OCI-LY1 (cell line): ENCODE data around the gene SMPD1.

ENCODE experiments used
- H2AFZ ChIP-seq: fragments of 200-600 bp; sonication (generic), shearing (Covaris generic); 2 replicates; pipeline ENCODE4 v1.6.0; 2014; ENCODE audit warnings: antibody characterized with exemption, mild to moderate bottlenecking, low read length
- H3F3A ChIP-seq: fragments of 200-600 bp; sonication (generic), shearing (Covaris generic); 2 replicates; pipeline ENCODE4 v1.6.0; 2014; ENCODE audit warnings: mild to moderate bottlenecking, antibody characterized with exemption, low read length, moderate library complexity; ENCODE audit not compliant: insufficient read depth
- H3K27ac ChIP-seq: fragments of 200-600 bp; sonication (generic); 2 replicates; pipeline ENCODE4 v1.5.1; 2014; ENCODE audit warnings: low read length, mixed run types, mild to moderate bottlenecking, low read depth; ENCODE audit not compliant: poor library complexity, severe bottlenecking
- H3K27me3 ChIP-seq: fragments of 200-600 bp; sonication (generic); 2 replicates; pipeline ENCODE4 v1.6.0; 2014; ENCODE audit warnings: antibody characterized with exemption, mild to moderate bottlenecking, low read length, moderate library complexity; ENCODE audit not compliant: insufficient read depth
- H3K36me3 ChIP-seq: fragments of 200-600 bp; sonication (generic); 2 replicates; pipeline ENCODE4 v1.6.1; 2014; ENCODE audit warnings: mild to moderate bottlenecking, antibody characterized with exemption, low read length, moderate library complexity, mixed read lengths; ENCODE audit not compliant: insufficient read depth
- H3K4me1 ChIP-seq: fragments of 200-600 bp; sonication (generic); 2 replicates; pipeline ENCODE4 v1.5.1; 2014; ENCODE audit warnings: mild to moderate bottlenecking, low read length, moderate library complexity; ENCODE audit not compliant: insufficient read depth, severe bottlenecking
- H3K4me2 ChIP-seq: fragments of 200-600 bp; sonication (generic), shearing (Covaris generic); 2 replicates; pipeline ENCODE4 v1.6.1; 2014; ENCODE audit warnings: low read length
- H3K4me3 ChIP-seq: fragments of 200-600 bp; sonication (generic); 2 replicates; pipeline ENCODE4 v1.5.1; 2014; ENCODE audit warnings: low read length, low read depth, mild to moderate bottlenecking, mixed read lengths; ENCODE audit not compliant: poor library complexity, severe bottlenecking
- H3K79me2 ChIP-seq: fragments of 200-600 bp; shearing (Covaris generic); 2 replicates; pipeline ENCODE4 v1.6.1; 2016; ENCODE audit warnings: mixed run types, low read length, mixed read lengths; ENCODE audit not compliant: insufficient read depth
- H3K9ac ChIP-seq: fragments of 200-600 bp; sonication (generic), shearing (Covaris generic); 2 replicates; pipeline ENCODE4 v1.6.1; 2014; ENCODE audit warnings: mild to moderate bottlenecking, low read length, mixed read lengths
- H3K9me2 ChIP-seq: fragments of 200-600 bp; sonication (generic), shearing (Covaris generic); 2 replicates; pipeline ENCODE4 v1.6.1; 2014; ENCODE audit warnings: low read depth, mild to moderate bottlenecking, low read length, mixed read lengths
- H3K9me3 ChIP-seq: fragments of 200-600 bp; shearing (Covaris generic); 2 replicates; pipeline ENCODE4 v1.6.1; 2014; ENCODE audit warnings: low read length, mixed read lengths
- H4K20me1 ChIP-seq: fragments of 200-600 bp; sonication (generic), shearing (Covaris generic); 2 replicates; pipeline ENCODE4 v1.6.0; 2016; ENCODE audit warnings: mild to moderate bottlenecking, low read length; ENCODE audit not compliant: insufficient read depth
- EZH2 ChIP-seq: fragments of 200-600 bp; sonication (generic), shearing (Covaris generic); IDR thresholded peaks from 2 replicates; pipeline ENCODE4 v1.8.0; 2017; ENCODE audit warnings: borderline replicate concordance, mixed run types, mild to moderate bottlenecking, antibody characterized with exemption, low read length, moderate library complexity, mixed read lengths
- TF ChIP-seq, protein P1 (sequence below): fragments of 200-600 bp; sonication (generic), shearing (Covaris generic); IDR thresholded peaks from 2 replicates; pipeline ENCODE4 v1.5.1; 2017; ENCODE audit warnings: mild to moderate bottlenecking, antibody characterized with exemption, low read length, moderate library complexity, mixed read lengths

SMPD1 gene

DNA sequence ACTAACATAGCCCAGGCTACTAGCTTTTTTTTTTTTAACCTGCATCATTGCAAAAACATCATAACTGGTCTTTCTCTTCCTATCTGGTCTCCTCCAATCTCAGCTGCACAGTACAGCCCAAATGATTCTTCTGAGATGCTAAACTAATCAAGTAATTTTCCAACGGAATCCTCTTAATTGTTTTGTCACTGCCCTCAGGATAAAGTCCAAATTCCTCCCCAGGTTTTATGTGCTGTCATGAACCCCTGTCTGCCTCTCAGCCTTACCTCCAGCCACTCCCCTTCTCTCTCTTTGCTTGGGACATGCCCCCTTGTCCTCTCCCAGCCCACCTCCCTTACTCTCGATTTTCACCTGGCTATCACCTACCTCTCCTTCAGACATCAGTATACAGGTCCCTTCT lies 16.1 kb downstream of the SMPD1 start:
- Histone ChIP-seq H3K9me2 (no peaks in the 10 kb centered on the region), H3K4me1 (peaks cover 25% of the 10 kb centered on the region), H2AFZ (no peak overlapping the region), H3K79me2 (no peaks in the 10 kb centered on the region), H3K9ac (no peak overlapping the region), H3F3A (no peaks in the 10 kb centered on the region), H3K4me3 (no peak overlapping the region), H3K27ac (no peak overlapping the region), H3K36me3 (no peaks in the 10 kb centered on the region), H3K9me3 (no peaks in the 10 kb centered on the region), H3K27me3 (no peaks in the 10 kb centered on the region), H3K4me2 (no peak overlapping the region), H4K20me1 (no peaks in the 10 kb centered on the region)
- TF ChIP-seq EZH2, result no peak

DNA sequence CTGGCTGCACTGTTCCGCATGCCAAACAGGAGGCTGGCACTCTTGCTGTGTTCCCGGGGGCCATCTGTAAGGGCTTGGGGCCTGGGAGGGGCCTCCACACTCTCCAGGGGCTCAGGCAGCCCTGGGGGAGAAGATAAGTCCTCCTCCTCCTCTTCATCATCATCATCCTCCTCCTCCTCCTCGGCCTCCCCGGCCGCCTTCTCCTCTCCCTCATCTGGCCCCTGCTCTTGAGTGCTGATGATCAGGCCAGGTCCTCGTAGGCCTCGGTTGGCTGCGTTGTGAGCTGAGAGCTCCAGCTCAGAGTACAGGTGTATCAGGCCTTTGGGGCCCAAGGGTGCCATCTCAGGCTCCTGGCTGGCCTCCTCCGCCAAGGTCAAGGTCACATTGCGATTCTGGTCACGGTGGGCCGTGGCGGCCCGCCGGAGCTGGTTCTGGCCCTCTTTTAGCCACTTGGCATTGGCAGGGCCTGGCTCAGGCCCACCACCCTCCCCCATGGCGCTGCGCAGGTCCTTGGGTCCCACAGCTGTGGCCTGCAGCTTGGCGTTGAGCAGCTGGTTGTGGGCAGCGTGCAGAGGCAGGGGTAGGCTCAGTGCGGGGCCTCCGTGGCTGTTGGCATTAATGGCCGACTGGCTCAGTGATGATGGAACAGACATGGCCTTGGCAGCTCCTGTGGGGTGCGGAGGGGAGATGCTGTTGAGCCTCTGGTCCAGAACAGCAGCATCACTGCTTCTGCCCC lies 20.6 kb downstream of the SMPD1 start:
- Histone ChIP-seq H3K9me3 (no peaks in the 10 kb centered on the region), H3K4me3 (no peak overlapping the region), H3K27ac (no peak overlapping the region), H3K36me3 (no peaks in the 10 kb centered on the region), H3K9me2 (no peaks in the 10 kb centered on the region), H3K27me3 (no peaks in the 10 kb centered on the region), H4K20me1 (no peaks in the 10 kb centered on the region), H3K79me2 (no peaks in the 10 kb centered on the region), H3K4me1 (no peaks in the 10 kb centered on the region), H3F3A (no peaks in the 10 kb centered on the region), H3K9ac (no peak overlapping the region), H2AFZ (no peak overlapping the region), H3K4me2 (no peak overlapping the region)
- TF ChIP-seq, protein P1, sequence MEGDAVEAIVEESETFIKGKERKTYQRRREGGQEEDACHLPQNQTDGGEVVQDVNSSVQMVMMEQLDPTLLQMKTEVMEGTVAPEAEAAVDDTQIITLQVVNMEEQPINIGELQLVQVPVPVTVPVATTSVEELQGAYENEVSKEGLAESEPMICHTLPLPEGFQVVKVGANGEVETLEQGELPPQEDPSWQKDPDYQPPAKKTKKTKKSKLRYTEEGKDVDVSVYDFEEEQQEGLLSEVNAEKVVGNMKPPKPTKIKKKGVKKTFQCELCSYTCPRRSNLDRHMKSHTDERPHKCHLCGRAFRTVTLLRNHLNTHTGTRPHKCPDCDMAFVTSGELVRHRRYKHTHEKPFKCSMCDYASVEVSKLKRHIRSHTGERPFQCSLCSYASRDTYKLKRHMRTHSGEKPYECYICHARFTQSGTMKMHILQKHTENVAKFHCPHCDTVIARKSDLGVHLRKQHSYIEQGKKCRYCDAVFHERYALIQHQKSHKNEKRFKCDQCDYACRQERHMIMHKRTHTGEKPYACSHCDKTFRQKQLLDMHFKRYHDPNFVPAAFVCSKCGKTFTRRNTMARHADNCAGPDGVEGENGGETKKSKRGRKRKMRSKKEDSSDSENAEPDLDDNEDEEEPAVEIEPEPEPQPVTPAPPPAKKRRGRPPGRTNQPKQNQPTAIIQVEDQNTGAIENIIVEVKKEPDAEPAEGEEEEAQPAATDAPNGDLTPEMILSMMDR, result no peak
- TF ChIP-seq EZH2, result no peak

DNA sequence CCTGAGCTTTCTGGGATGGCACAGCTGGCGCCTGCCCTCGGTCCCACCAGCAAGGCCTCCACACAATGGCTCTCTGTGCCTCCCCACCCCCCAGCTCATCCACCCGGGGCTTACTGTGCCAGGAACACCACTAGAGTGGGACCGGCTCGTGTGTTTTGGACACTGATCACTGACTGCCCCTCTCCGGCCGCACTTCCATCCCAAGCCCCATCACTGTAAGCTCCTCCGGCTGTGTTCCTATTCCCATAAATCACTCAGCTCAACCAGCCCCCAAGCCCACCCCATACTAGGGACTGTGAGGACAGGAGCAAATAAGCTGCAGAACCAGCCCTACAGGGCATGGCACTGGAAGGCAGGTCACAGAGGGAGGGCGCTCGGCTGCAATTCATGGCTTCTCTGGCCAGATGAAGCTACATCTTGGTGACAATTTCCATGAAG lies 21.3 kb downstream of the SMPD1 start:
- Histone ChIP-seq H3K9ac (no peak overlapping the region), H4K20me1 (no peaks in the 10 kb centered on the region), H3K4me3 (no peak overlapping the region), H3K9me3 (no peaks in the 10 kb centered on the region), H2AFZ (no peak overlapping the region), H3K4me2 (no peak overlapping the region), H3K27ac (no peak overlapping the region), H3K9me2 (no peaks in the 10 kb centered on the region), H3K4me1 (no peaks in the 10 kb centered on the region), H3F3A (no peaks in the 10 kb centered on the region), H3K79me2 (no peaks in the 10 kb centered on the region), H3K36me3 (no peaks in the 10 kb centered on the region), H3K27me3 (no peaks in the 10 kb centered on the region)
- no peak for TF ChIP-seq EZH2
- TF ChIP-seq, protein P1, result no peak

DNA sequence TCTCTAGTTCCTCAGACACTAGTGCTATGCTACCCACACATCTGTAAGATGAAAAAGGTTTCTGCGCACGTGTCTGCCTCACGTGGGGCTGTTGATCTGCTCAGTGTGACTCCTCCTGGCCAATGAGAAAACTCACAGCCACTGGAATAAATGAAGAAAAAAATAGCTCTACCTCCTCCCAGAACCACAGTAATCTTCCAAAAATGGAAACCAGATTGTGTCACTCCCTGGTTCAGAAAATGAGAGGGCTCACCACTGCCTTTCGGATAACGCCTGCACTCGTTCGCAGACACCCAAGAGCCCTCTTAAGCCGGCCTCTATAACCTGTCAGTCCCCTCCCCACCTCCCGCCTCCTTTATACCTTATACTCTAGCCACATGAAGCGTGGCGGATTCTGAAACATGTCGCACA lies 23.5 kb downstream of the SMPD1 start:
- H3K9me3 ChIP-seq, result no peaks in the 10 kb centered on the region
- H3K27ac ChIP-seq, result no peak overlapping the region
- no peak overlapping the region for H3K9ac ChIP-seq
- H4K20me1 ChIP-seq, result no peaks in the 10 kb centered on the region
- peaks cover 6% of the 10 kb centered on the region for H3K4me1 ChIP-seq
- no peak overlapping the region for H3K4me3 ChIP-seq
- H3F3A ChIP-seq, result no peaks in the 10 kb centered on the region
- H2AFZ ChIP-seq, result no peak overlapping the region
- no peak overlapping the region for H3K4me2 ChIP-seq
- no peaks in the 10 kb centered on the region for H3K9me2 ChIP-seq
- H3K27me3 ChIP-seq, result no peaks in the 10 kb centered on the region
- no peaks in the 10 kb centered on the region for H3K79me2 ChIP-seq
- no peaks in the 10 kb centered on the region for H3K36me3 ChIP-seq
- no peak for TF ChIP-seq EZH2
- TF ChIP-seq, protein P1, result no peak
